Memory B cell (primary cell): ENCODE measurements around the gene GJA9.

Source experiments
- ATAC-seq: fragments of 150-1000 bp; cut with Tn5 transposase; 2 replicates; pipeline ENCODE4 v1.10.0; 2021; ENCODE audit warnings: low read depth, mild to moderate bottlenecking, moderate library complexity
- DNase-seq, 2 donors: peaks; one replicate each; pipeline ENCODE4 v3.0.0; 2022; ENCODE audit warnings: low spot score in 2 of 2
- H3K27ac Mint-ChIP-seq: one replicate; pipeline ENCODE4 v1.8.0; 2022; ENCODE audit warnings: mild to moderate bottlenecking, moderate library complexity, mixed read lengths
- H3K27me3 Mint-ChIP-seq: one replicate; pipeline ENCODE4 v1.8.0; 2022; ENCODE audit warnings: mixed read lengths
- H3K36me3 Mint-ChIP-seq: one replicate; pipeline ENCODE4 v1.8.0; 2022; ENCODE audit warnings: mild to moderate bottlenecking, mixed read lengths
- H3K4me1 Mint-ChIP-seq: one replicate; pipeline ENCODE4 v1.8.0; 2022; ENCODE audit warnings: mixed read lengths
- H3K4me3 Mint-ChIP-seq: one replicate; pipeline ENCODE4 v1.8.0; 2022; ENCODE audit warnings: mild to moderate bottlenecking, moderate library complexity, mixed read lengths
- H3K9me3 Mint-ChIP-seq: one replicate; pipeline ENCODE4 v1.8.0; 2022; ENCODE audit warnings: mixed read lengths

The GJA9 gene

DNA sequence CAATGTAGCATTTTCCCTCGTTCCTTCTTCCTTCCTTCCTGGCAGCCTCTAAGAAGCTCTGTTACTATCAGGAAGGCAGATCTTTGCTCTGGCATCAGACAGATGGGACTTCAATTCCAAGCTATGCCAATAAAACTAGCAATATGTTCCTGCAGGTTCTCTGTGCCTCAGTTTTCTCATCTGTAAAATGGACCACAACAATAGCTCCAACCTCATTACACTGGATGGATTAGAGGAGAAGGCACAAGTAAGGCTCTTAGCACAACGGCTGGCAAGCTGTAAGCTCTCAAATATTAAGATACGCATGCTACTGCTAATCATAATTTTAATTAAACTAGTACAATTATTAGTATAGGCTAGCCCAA lies 49.0 kb downstream of the GJA9 start:
- no peak for DNase-seq
- peaks cover 13% of the 10 kb centered on the region for H3K27me3 Mint-ChIP-seq
- ATAC-seq, result no peak
- H3K36me3 Mint-ChIP-seq, result no peaks in the 10 kb centered on the region
- H3K9me3 Mint-ChIP-seq, result no peaks in the 10 kb centered on the region
- peaks cover 4% of the 10 kb centered on the region for H3K4me1 Mint-ChIP-seq
- no peak overlapping the region for H3K27ac Mint-ChIP-seq
- no peak overlapping the region for H3K4me3 Mint-ChIP-seq

DNA sequence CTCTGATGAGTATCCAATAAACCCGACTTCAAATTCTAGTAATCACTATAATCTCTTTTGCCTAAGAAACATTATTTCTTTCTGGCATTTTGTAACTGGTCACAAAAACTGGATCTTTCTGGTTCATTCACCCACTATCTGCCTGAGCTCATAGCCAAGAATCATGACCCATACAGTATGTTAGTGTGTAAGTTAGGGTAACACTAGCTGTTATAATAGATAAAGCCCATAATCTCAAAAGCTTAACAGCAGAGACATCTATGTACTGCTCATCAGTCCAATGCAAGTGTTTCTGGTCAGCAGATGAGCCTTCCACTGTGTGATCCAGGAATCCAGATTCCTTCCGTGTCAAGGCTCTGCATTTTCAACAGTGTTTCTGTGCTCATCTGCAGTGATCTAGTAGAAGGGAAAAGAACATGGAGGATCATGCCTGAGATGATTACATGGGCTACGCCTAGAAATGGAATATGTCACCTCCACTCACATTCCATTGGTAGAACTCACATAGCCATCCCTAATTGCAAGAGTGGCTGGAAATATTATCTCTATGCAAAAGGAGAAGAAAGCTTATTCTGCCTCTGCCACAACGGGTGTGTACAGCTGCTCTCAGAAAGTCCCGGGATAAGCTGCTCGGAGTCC lies 49.5 kb downstream of the GJA9 start:
- Mint-ChIP-seq H3K27me3 (peaks cover 15% of the 10 kb centered on the region), H3K4me1 (peaks cover 4% of the 10 kb centered on the region), H3K9me3 (no peaks in the 10 kb centered on the region), H3K27ac (no peak overlapping the region), H3K36me3 (no peaks in the 10 kb centered on the region), H3K4me3 (no peak overlapping the region)
- DNase-seq, result no peak
- ATAC-seq, result no peak

GRCh38 chr1:38829368-38829767 lies 52.0 kb downstream of the GJA9 start:
- ATAC-seq (no peak), DNase-seq (no peak)
- Mint-ChIP-seq H3K4me1 (no peaks in the 10 kb centered on the region), H3K27me3 (peaks cover 20% of the 10 kb centered on the region), H3K9me3 (no peaks in the 10 kb centered on the region), H3K27ac (no peak overlapping the region), H3K4me3 (no peak overlapping the region), H3K36me3 (no peaks in the 10 kb centered on the region)

DNA sequence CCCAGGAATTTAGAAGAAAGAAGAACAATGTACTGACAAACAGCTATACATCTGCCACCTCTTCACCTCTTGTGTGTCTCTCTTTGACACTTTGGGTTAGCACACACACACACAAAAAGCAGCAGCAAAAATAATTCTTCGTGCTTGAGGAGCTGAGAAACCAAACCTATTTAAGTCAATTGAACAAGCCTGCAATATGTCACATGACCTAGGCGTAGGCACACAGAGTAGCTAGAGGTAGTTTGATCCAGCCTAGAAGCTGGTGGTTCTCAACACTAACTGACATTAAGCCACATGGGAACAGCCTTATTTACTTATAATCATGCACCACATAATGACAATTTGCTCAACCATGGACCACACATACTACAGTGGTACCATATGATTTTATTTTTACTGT lies 54.1 kb downstream of the GJA9 start:
- ATAC-seq, result no peak
- Mint-ChIP-seq H3K9me3 (no peaks in the 10 kb centered on the region), H3K4me1 (no peaks in the 10 kb centered on the region), H3K36me3 (no peaks in the 10 kb centered on the region), H3K4me3 (no peak overlapping the region), H3K27ac (no peak overlapping the region), H3K27me3 (peaks cover 18% of the 10 kb centered on the region)
- DNase-seq, result no peak

DNA sequence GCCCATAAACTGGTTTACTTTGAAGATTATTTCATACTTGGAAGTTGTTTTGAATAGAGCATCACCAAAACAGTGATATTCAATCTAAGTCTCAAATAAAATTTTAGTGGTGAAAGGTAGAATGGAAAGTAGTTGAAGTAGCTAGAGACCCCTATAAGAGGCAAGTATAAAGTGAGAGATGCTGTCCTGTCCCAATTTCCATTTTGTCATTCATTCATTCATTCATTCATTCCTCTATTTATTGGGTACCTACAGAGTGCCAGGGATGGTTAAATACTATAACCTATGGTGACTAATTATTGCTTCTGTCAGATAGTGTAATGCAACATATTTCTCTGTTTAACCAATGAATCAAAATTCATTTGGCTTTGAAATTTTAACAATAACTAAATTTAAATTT lies 54.5 kb downstream of the GJA9 start:
- ATAC-seq (no peak), DNase-seq (no peak)
- H3K4me3 Mint-ChIP-seq, result no peak overlapping the region
- H3K9me3 Mint-ChIP-seq, result no peaks in the 10 kb centered on the region
- no peak overlapping the region for H3K27ac Mint-ChIP-seq
- H3K4me1 Mint-ChIP-seq, result no peaks in the 10 kb centered on the region
- H3K27me3 Mint-ChIP-seq, result peaks cover 17% of the 10 kb centered on the region
- no peaks in the 10 kb centered on the region for H3K36me3 Mint-ChIP-seq

GRCh38 chr1:38826262-38826661 lies 55.1 kb downstream of the GJA9 start:
- Mint-ChIP-seq H3K27ac (no peak overlapping the region), H3K4me3 (no peak overlapping the region), H3K36me3 (no peaks in the 10 kb centered on the region), H3K27me3 (peaks cover 17% of the 10 kb centered on the region), H3K4me1 (no peaks in the 10 kb centered on the region), H3K9me3 (no peaks in the 10 kb centered on the region)
- no peak for DNase-seq
- no peak for ATAC-seq
